H1 (cell line): ENCODE measurements around the gene SLC8A1. TPM values are rescaled to one million over a fixed set of nuclear protein-coding genes. Genes with fewer than 3 reads are reported as not detected.

Experiments used
- ASH2L ChIP-seq: fragments of 200-600, 300-600 bp; sonication (generic); IDR thresholded peaks from one replicate; pipeline ENCODE4 v1.7.1; 2017; ENCODE audit warnings: low read length
- ATF2 ChIP-seq: IDR thresholded peaks from 2 replicates; pipeline ENCODE4 v1.6.1; 2012; ENCODE audit warnings: low read length, inconsistent platforms
- CEBPB ChIP-seq: IDR thresholded peaks from 2 replicates; pipeline ENCODE4 v1.6.1; 2012; ENCODE audit warnings: low read depth, low read length
- CTBP2 ChIP-seq: IDR thresholded peaks from 2 replicates; pipeline ENCODE4 v1.7.0; 2011; ENCODE audit warnings: borderline replicate concordance, mild to moderate bottlenecking, moderate library complexity, mixed read lengths, low read length; ENCODE audit not compliant: insufficient read depth, insufficient read length
- EGR1 ChIP-seq: IDR thresholded peaks from 2 replicates; pipeline ENCODE4 v1.6.1; 2011; ENCODE audit warnings: low read depth, low read length, borderline replicate concordance
- HDAC6 ChIP-seq: IDR thresholded peaks from one replicate; pipeline ENCODE4 v1.7.1; 2012; ENCODE audit warnings: low read depth, mild to moderate bottlenecking, inconsistent platforms, low read length, moderate library complexity
- RBBP5 ChIP-seq: IDR thresholded peaks from 2 replicates; pipeline ENCODE4 v1.7.1; 2012; ENCODE audit warnings: low read depth, mild to moderate bottlenecking, inconsistent platforms, low read length, moderate library complexity, borderline replicate concordance
- polyA plus RNA-seq, 7 experiments: library from polyadenylated mRNA; depleted of rRNA in 3 of 7; stranded (reverse) in 5 of 7; unstranded in 2 of 7; fragments of >200 nt in 5 of 7; fragments of 200-250 nt in 2 of 7; gene quantifications; 1 replicate in 5 of 7; 2 replicates in 1 of 7; 4 replicates in 1 of 7; pipeline versions ENCODE4 v1.2.1 to v1.2.3, GENCODE V29; 2011 to 2013; ENCODE audit warnings: missing spikeins in 2 of 7, mixed read lengths in 2 of 7
- total RNA-seq: library from RNA; stranded (reverse); fragmentation: NEBNext Ultra II Directional; extraction: Animal tissue kit (Norgen Biotek cat#: 25700); gene quantifications from 2 replicates; pipeline ENCODE4 v1.2.1, GENCODE V29; 2021

SLC8A1 gene
- total and polyA plus RNA-seq, 2 of the 8 experiments (the other 6 are each of a cell fraction or from before 2014, with no cell fraction given), result 0.68 to 3.6 TPM

GRCh38 chr2:40169856-40170255, 282.0 kb downstream of the SLC8A1 start (continued):
- TF ChIP-seq ATF2 (no peak), HDAC6 (no peak), ASH2L (no peak), EGR1 (no peak), RBBP5 (no peak), CEBPB (no peak), CTBP2 (no peak)
